Trophoblast cell (in vitro differentiated cells and primary cell): ENCODE results near the gene IYD.

Source experiments
- DNase-seq, 2 donors: peaks; one replicate each; pipeline ENCODE4 v3.0.0-alpha.2; 2016
- H2AFZ ChIP-seq: 2 replicates; pipeline ENCODE4 v1.6.1; 2013; ENCODE audit warnings: low read length, moderate library complexity, mild to moderate bottlenecking; ENCODE audit not compliant: insufficient read depth, poor library complexity
- H2AK5ac ChIP-seq: 2 replicates; pipeline ENCODE4 v1.6.1; 2013; ENCODE audit warnings: mild to moderate bottlenecking, low read length
- H2BK120ac ChIP-seq: 2 replicates; pipeline ENCODE4 v1.6.1; 2013; ENCODE audit warnings: low read length, mild to moderate bottlenecking, moderate library complexity; ENCODE audit not compliant: insufficient read depth, poor library complexity
- H2BK12ac ChIP-seq: 2 replicates; pipeline ENCODE4 v1.6.1; 2013; ENCODE audit warnings: mild to moderate bottlenecking, low read length, moderate library complexity
- H2BK5ac ChIP-seq: 2 replicates; pipeline ENCODE4 v1.6.1; 2013; ENCODE audit warnings: low read length, low read depth, moderate library complexity, mild to moderate bottlenecking; ENCODE audit not compliant: poor library complexity
- H3K14ac ChIP-seq: 2 replicates; pipeline ENCODE4 v1.6.1; 2013; ENCODE audit warnings: mild to moderate bottlenecking, low read length
- H3K18ac ChIP-seq: 2 replicates; pipeline ENCODE4 v1.6.1; 2013; ENCODE audit warnings: mild to moderate bottlenecking, low read length
- H3K23ac ChIP-seq: 2 replicates; pipeline ENCODE4 v1.6.1; 2013; ENCODE audit warnings: low read length
- H3K27ac ChIP-seq: 2 replicates; pipeline ENCODE4 v1.5.1; 2013; ENCODE audit warnings: low read depth, mild to moderate bottlenecking, inconsistent platforms, low read length, moderate library complexity
- H3K27me3 ChIP-seq: 2 replicates; pipeline ENCODE4 v1.6.1; 2013; ENCODE audit warnings: inconsistent platforms, mild to moderate bottlenecking, low read length, moderate library complexity; ENCODE audit not compliant: insufficient read depth
- H3K36me3 ChIP-seq, 2 experiments: 1 replicate in 1 of 2; 2 replicates in 1 of 2; pipeline ENCODE4 v1.6.1; 2013; ENCODE audit warnings: low read length in 2 of 2, mild to moderate bottlenecking in 2 of 2, moderate library complexity in 1 of 2; ENCODE audit not compliant: insufficient read depth in 2 of 2, control insufficient read depth in 1 of 2
- H3K4ac ChIP-seq: 2 replicates; pipeline ENCODE4 v1.6.1; 2013; ENCODE audit warnings: low read depth, mild to moderate bottlenecking, low read length, moderate library complexity
- H3K4me1 ChIP-seq, 2 experiments: 1 replicate in 1 of 2; 2 replicates in 1 of 2; pipeline ENCODE4 v1.6.1; 2013; ENCODE audit warnings: low read length in 2 of 2, mild to moderate bottlenecking in 2 of 2, moderate library complexity in 1 of 2; ENCODE audit not compliant: insufficient read depth in 2 of 2, control insufficient read depth in 1 of 2
- H3K4me2 ChIP-seq: 2 replicates; pipeline ENCODE4 v1.6.1; 2013; ENCODE audit warnings: inconsistent platforms, mild to moderate bottlenecking, low read length, moderate library complexity
- H3K4me3 ChIP-seq: 2 replicates; pipeline ENCODE4 v1.5.1; 2013; ENCODE audit warnings: mild to moderate bottlenecking, low read depth, low read length, inconsistent platforms
- H3K79me1 ChIP-seq: one replicate; pipeline ENCODE4 v1.6.1; 2013; ENCODE audit warnings: low read length
- H3K79me2 ChIP-seq: 2 replicates; pipeline ENCODE4 v1.6.1; 2013; ENCODE audit warnings: low read length, mild to moderate bottlenecking; ENCODE audit not compliant: control insufficient read depth, insufficient read depth, poor library complexity
- H3K9ac ChIP-seq: 2 replicates; pipeline ENCODE4 v1.6.1; 2013; ENCODE audit warnings: mild to moderate bottlenecking, low read length
- H3K9me3 ChIP-seq: 2 replicates; pipeline ENCODE4 v1.6.1; 2013; ENCODE audit warnings: low read depth, mild to moderate bottlenecking, control low read depth, inconsistent platforms, low read length; ENCODE audit not compliant: insufficient read depth
- H4K12ac ChIP-seq: 2 replicates; pipeline ENCODE4 v1.6.1; 2013; ENCODE audit warnings: low read depth, mild to moderate bottlenecking, low read length, moderate library complexity
- H4K8ac ChIP-seq: 2 replicates; pipeline ENCODE4 v1.6.1; 2013; ENCODE audit warnings: low read depth, mild to moderate bottlenecking, low read length, moderate library complexity
- H4K91ac ChIP-seq: one replicate; pipeline ENCODE4 v1.6.1; 2013; ENCODE audit warnings: low read depth, mild to moderate bottlenecking, low read length, moderate library complexity
- WGBS: extraction: QIAGEN DNeasy Blood & Tissue Kit; methylation state at CpG from one replicate; pipeline ENCODE4 v1.1.7; 2013; ENCODE audit warnings: missing lambda C conversion rate; ENCODE audit not compliant: insufficient read length, insufficient coverage; ENCODE audit errors: extremely low coverage; 5-methylcytosine and 5-hydroxymethylcytosine counted together

The IYD gene

GRCh38 chr6:150369408-150369807, 596 bp downstream of the IYD start:
- Histone ChIP-seq H3K23ac (no peak overlapping the region), H4K91ac (no peak overlapping the region), H4K12ac (no peak overlapping the region), H3K4me1 (no peaks in the 10 kb centered on the region), H3K36me3 (no peaks in the 10 kb centered on the region), H3K27me3 (no peaks in the 10 kb centered on the region), H3K4me3 (no peak overlapping the region), H3K27ac (no peak overlapping the region), H3K4ac (no peak overlapping the region), H3K9me3 (peaks cover 3% of the 10 kb centered on the region), H2BK12ac (no peak overlapping the region), H2BK120ac (no peak overlapping the region), H4K8ac (no peak overlapping the region), H3K4me2 (no peak overlapping the region), H3K79me2 (no peaks in the 10 kb centered on the region), H2AK5ac (no peak overlapping the region), H3K18ac (no peak overlapping the region), H2AFZ (no peak overlapping the region), H2BK5ac (no peak overlapping the region), H3K79me1 (no peaks in the 10 kb centered on the region), H3K9ac (no peak overlapping the region), H3K14ac (no peak overlapping the region)
- DNase-seq, result no peak
- WGBS, result no CpG with 5 or more reads among the region's 2 CpGs

GRCh38 chr6:150370112-150370511, 1.3 kb downstream of the IYD start:
- no peak overlapping the region for H3K9ac ChIP-seq
- H3K14ac ChIP-seq, result no peak overlapping the region
- no peak overlapping the region for H2BK12ac ChIP-seq
- H4K12ac ChIP-seq, result no peak overlapping the region
- no peak overlapping the region for H4K91ac ChIP-seq
- no peak overlapping the region for H2BK5ac ChIP-seq
- no peak overlapping the region for H3K4ac ChIP-seq
- H3K4me3 ChIP-seq, result peak overlapping the region; percentile 25
- no peak for DNase-seq
- no peak overlapping the region for H3K18ac ChIP-seq
- no peaks in the 10 kb centered on the region for H3K27me3 ChIP-seq
- WGBS, result no CpG with 5 or more reads among the region's 12 CpGs
- no peak overlapping the region for H2AFZ ChIP-seq
- H3K79me1 ChIP-seq, result no peaks in the 10 kb centered on the region
- H3K79me2 ChIP-seq, result no peaks in the 10 kb centered on the region
- H2AK5ac ChIP-seq, result no peak overlapping the region
- no peak overlapping the region for H3K4me2 ChIP-seq
- H3K9me3 ChIP-seq, result peaks cover 3% of the 10 kb centered on the region
- H2BK120ac ChIP-seq, result no peak overlapping the region
- H3K4me1 ChIP-seq, result no peaks in the 10 kb centered on the region
- H3K36me3 ChIP-seq, result no peaks in the 10 kb centered on the region
- no peak overlapping the region for H4K8ac ChIP-seq
- H3K27ac ChIP-seq, result no peak overlapping the region
- no peak overlapping the region for H3K23ac ChIP-seq

- Histone ChIP-seq H3K18ac (no peak overlapping the region), H2BK5ac (no peak overlapping the region), H4K91ac (no peak overlapping the region), H4K8ac (no peak overlapping the region), H2BK120ac (no peak overlapping the region), H3K9ac (no peak overlapping the region), H4K12ac (no peak overlapping the region), H3K9me3 (peaks cover 3% of the 10 kb centered on the region), H2BK12ac (no peak overlapping the region), H3K14ac (no peak overlapping the region), H3K79me1 (no peaks in the 10 kb centered on the region), H3K27me3 (no peaks in the 10 kb centered on the region), H3K4me2 (no peak overlapping the region), H3K23ac (no peak overlapping the region), H2AFZ (no peak overlapping the region), H3K36me3 (no peaks in the 10 kb centered on the region), H3K79me2 (no peaks in the 10 kb centered on the region), H3K4me3 (no peak overlapping the region), H3K4ac (no peak overlapping the region), H2AK5ac (no peak overlapping the region), H3K4me1 (no peaks in the 10 kb centered on the region), H3K27ac (no peak overlapping the region)
- DNase-seq, result no peak
- no CpG with 5 or more reads among the region's 2 CpGs for WGBS
These were observed 2.5 kb downstream of the IYD start for GRCh38 chr6:150371356-150371755.

- Histone ChIP-seq H3K18ac (no peak overlapping the region), H3K36me3 (no peaks in the 10 kb centered on the region), H4K12ac (no peak overlapping the region), H3K23ac (no peak overlapping the region), H4K8ac (no peak overlapping the region), H2AFZ (no peak overlapping the region), H3K79me2 (no peaks in the 10 kb centered on the region), H3K27ac (no peak overlapping the region), H3K27me3 (no peaks in the 10 kb centered on the region), H3K14ac (no peak overlapping the region), H2BK12ac (no peak overlapping the region), H3K4me3 (no peak overlapping the region), H3K9me3 (peaks cover 3% of the 10 kb centered on the region), H4K91ac (no peak overlapping the region), H3K4me2 (no peak overlapping the region), H2BK5ac (no peak overlapping the region), H3K4me1 (no peaks in the 10 kb centered on the region), H2BK120ac (no peak overlapping the region), H3K4ac (no peak overlapping the region), H2AK5ac (no peak overlapping the region), H3K9ac (no peak overlapping the region), H3K79me1 (no peaks in the 10 kb centered on the region)
- no peak for DNase-seq
- no CpG with 5 or more reads among the region's 1 CpG for WGBS
These were observed 3.2 kb downstream of the IYD start for GRCh38 chr6:150372051-150372450.
